TTC549 (cell line): ENCODE results near the gene ACOT7.
"Not testable (repeated sequence)": the region's sequence is repeated elsewhere in the genome, so short reads cannot be mapped to it uniquely, and the experiment has no call there.

Experiments used
- FAIRE-seq: peaks from 2 replicates; lab custom pipeline; 2012; peaks lifted over from hg19 to GRCh38; lab: Jason Lieb, UNC

The ACOT7 gene

GRCh38 chr1:6224718-6225117 is 168.8 kb downstream of the ACOT7 start:
- FAIRE-seq = no peak

DNA sequence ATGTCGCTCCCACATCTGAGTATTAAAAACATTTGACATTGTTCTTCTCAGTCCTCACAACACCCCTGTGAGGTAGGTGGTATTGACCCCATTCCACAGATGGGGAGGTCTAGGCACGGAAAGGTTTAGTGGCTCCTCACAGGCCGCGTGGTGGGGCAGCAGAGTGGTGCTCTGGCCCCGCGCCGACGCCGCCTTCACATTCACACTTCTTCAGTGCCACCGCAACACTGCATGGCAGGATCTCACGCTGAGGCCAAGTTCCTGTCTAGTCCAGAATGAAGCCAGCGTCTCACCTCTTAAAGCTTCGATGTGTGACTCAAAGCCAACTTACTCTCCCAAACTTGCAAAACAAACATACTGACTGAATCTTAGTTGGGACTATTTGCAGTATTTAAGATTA is 169.9 kb downstream of the ACOT7 start:
- FAIRE-seq = no peak

GRCh38 chr1:6222636-6223035 is 170.9 kb downstream of the ACOT7 start:
- no peak for FAIRE-seq

GRCh38 chr1:6221210-6221784 is 172.3 kb downstream of the ACOT7 start:
- no peak for FAIRE-seq

DNA sequence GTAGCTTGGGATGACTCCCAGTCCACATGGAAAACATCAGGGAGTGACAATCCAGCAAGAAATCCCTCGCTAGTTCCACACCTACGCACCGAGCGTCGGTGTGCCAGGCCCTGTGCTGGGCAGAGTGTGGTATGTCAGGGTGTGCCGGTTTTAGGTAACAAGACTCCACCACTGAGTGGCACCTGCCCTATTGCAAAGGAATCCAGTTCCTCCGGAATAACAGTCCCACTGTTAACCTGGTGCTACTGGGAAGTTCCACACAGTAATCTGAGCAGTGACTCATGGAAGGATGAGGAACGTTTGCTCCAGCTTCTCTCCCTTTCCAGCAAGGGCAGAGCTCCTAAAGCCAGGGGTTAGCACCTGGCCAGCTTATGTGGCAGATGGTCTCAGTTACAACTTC is 173.3 kb downstream of the ACOT7 start:
- no peak for FAIRE-seq

DNA sequence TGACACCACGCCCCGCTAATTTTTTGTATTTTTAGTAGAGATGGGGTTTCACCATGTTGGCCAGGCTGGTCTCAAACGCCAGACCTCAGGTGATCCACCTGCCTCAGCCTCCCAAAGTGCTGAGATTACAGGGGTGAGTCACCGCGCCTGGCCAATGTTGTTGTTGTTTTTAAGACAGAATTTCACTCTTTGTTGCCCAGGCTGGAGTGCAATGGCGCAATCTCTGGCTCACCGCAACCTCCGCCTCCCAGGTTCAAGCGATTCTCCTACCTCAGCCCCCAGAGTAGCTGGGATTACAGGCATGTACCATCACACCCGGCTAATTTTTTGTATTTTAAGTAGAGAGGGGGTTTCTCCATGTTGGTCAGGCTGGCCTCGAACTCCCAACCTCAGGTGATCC is 173.9 kb downstream of the ACOT7 start:
- not testable (repeated sequence) for FAIRE-seq

DNA sequence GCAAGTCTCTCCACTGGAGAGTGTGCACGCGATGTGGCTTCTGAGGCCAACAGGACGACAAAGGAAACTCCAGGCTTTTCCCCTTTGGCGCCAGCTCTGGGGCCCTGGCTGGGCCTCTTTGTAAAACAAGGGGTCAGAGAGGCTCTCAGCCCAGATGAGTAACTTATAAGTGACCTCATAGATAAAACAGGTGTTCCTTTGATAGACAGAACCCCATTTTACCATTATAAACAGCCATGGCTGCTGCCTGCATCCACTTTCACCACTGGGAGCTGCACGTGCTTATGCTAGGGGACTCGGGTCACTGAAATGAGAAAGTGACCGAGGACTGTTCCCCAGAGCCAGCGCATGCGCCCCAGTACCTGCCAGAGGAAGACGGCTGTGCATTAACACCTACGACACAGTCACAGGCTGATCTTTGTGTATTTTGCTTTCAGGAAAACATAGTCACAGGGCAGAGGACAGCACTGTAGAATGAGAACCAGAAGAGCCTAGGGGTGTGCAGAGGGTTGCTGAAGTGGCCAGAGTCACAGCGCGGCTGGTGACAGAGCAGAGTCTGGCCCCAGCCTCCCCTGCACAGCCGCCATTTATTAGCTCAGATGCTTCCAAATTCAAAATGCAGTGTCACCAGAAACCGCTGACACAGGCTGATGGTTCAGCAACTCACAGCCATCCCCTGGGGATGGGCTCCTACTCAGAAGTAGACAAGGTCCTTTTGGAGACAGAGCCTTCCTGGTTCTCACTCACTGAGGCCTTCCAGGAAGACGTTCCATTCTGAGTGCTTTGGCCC is 175.0 kb downstream of the ACOT7 start:
- no peak for FAIRE-seq
